ENCODE measurements around the gene TMEM63B. TPM values are rescaled to one million over a fixed set of nuclear protein-coding genes. Genes with fewer than 3 reads are reported as not detected.

The TMEM63B gene
- total RNA-seq, 1 donor from 2014 or later, result 45.5 TPM

DNA sequence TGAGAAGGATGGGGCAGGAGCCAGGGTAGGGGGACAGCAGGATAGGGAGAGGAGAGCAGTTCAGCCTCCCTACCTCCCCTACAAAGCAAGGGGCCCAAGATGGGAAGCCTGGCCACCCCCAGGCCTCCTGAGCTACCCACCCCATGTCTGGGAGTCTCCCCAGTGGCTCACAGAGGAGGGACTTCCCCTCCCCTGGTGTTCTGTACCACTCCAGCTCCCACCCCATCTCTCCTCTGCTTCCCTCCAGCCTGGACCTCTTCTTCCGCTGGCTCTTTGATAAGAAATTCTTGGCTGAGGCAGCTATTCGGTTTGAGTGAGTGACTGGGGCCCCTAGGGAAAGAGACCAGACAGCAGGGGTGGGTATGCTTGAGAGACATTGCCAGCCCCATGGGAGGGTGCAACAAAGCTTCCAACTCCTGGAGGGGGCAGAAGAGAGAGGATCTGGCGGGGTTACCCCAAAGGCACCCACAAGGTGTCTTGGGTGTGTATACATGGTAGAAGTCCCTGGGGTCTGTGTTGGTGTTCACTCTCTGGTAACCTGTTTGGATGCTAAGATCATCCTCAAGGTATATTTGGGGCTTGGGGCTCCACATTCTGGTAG, 23.1 kb downstream of the TMEM63B start:
- no peaks in the 10 kb centered on the region for H3K4me1 Mint-ChIP-seq (ENCODE audit: unreplicated experiment)
- no peak for TF ChIP-seq CTCF (conservative IDR thresholded peaks at IDR 0.05)
- peaks cover 24% of the 10 kb centered on the region for H3K36me3 Mint-ChIP-seq
- H3K27me3 Mint-ChIP-seq, result no peaks in the 10 kb centered on the region
- H3K9me3 Mint-ChIP-seq, result no peaks in the 10 kb centered on the region
- H3K4me3 Mint-ChIP-seq, result no peak overlapping the region
- no peak overlapping the region for H3K27ac Mint-ChIP-seq
- DNase-seq (ENCODE audit: extremely low spot score, unreplicated experiment), result no peak

- Mint-ChIP-seq H3K27ac (no peak overlapping the region), H3K9me3 (no peaks in the 10 kb centered on the region), H3K36me3 (peaks cover 19% of the 10 kb centered on the region), H3K27me3 (no peaks in the 10 kb centered on the region), H3K4me1 (ENCODE audit: unreplicated experiment) (peaks cover 5% of the 10 kb centered on the region), H3K4me3 (no peak overlapping the region)
- peak; percentile 99 for TF ChIP-seq CTCF (conservative IDR thresholded peaks at IDR 0.05)
- peak; percentile 87 for DNase-seq (ENCODE audit: extremely low spot score, unreplicated experiment)
Measured at GRCh38 chr6:44151348-44152108, 24.2 kb downstream of the TMEM63B start.

GRCh38 chr6:44152109-44152461, 24.7 kb downstream of the TMEM63B start:
- Mint-ChIP-seq H3K27ac (no peak overlapping the region), H3K4me3 (no peak overlapping the region), H3K36me3 (peaks cover 19% of the 10 kb centered on the region), H3K9me3 (no peaks in the 10 kb centered on the region), H3K4me1 (ENCODE audit: unreplicated experiment) (peaks cover 11% of the 10 kb centered on the region), H3K27me3 (no peaks in the 10 kb centered on the region)
- no peak for DNase-seq (ENCODE audit: extremely low spot score, unreplicated experiment)
- no peak for TF ChIP-seq CTCF (conservative IDR thresholded peaks at IDR 0.05)

DNA sequence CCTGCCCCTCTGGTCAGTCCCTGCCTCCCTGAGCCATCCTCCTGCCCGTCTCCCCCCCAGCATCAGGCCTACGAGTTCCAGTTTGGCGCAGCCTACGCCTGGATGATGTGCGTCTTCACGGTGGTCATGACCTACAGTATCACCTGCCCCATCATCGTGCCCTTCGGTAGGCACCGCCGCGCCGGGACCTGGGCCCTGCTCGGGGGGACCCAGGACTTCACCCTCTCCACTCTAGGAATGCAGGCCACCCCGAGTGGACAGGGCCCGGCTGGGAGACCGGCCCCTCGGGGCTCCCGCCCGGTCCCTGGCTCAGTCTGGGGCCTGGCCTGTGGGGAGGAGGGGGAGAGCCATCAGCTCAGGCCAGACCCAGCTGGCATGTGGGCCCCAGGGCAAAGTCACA, 25.2 kb downstream of the TMEM63B start:
- Mint-ChIP-seq H3K9me3 (no peaks in the 10 kb centered on the region), H3K4me3 (no peak overlapping the region), H3K4me1 (ENCODE audit: unreplicated experiment) (peaks cover 12% of the 10 kb centered on the region), H3K27me3 (no peaks in the 10 kb centered on the region), H3K36me3 (peaks cover 19% of the 10 kb centered on the region), H3K27ac (no peak overlapping the region)
- DNase-seq (ENCODE audit: extremely low spot score, unreplicated experiment), result no peak
- no peak for TF ChIP-seq CTCF (conservative IDR thresholded peaks at IDR 0.05)

GRCh38 chr6:44154067-44154466, 26.7 kb downstream of the TMEM63B start:
- DNase-seq (ENCODE audit: extremely low spot score, unreplicated experiment), result no peak
- Mint-ChIP-seq H3K27me3 (no peaks in the 10 kb centered on the region), H3K4me3 (no peak overlapping the region), H3K4me1 (ENCODE audit: unreplicated experiment) (peaks cover 12% of the 10 kb centered on the region), H3K9me3 (no peaks in the 10 kb centered on the region), H3K36me3 (peaks cover 13% of the 10 kb centered on the region), H3K27ac (no peak overlapping the region)
- no peak for TF ChIP-seq CTCF (conservative IDR thresholded peaks at IDR 0.05)

Data from type B pancreatic cell (in vitro differentiated cells).